Measurements from ENCODE around the gene C22orf23. TPM values are rescaled to one million over a fixed set of nuclear protein-coding genes. Genes with fewer than 3 reads are reported as not detected.

The C22orf23 gene
- total RNA-seq (not detected in 2 replicates), polyA plus RNA-seq (not detected in 2 replicates), polyA minus RNA-seq (not detected in 2 replicates)
- not detected for total RNA-seq (2013)

DNA sequence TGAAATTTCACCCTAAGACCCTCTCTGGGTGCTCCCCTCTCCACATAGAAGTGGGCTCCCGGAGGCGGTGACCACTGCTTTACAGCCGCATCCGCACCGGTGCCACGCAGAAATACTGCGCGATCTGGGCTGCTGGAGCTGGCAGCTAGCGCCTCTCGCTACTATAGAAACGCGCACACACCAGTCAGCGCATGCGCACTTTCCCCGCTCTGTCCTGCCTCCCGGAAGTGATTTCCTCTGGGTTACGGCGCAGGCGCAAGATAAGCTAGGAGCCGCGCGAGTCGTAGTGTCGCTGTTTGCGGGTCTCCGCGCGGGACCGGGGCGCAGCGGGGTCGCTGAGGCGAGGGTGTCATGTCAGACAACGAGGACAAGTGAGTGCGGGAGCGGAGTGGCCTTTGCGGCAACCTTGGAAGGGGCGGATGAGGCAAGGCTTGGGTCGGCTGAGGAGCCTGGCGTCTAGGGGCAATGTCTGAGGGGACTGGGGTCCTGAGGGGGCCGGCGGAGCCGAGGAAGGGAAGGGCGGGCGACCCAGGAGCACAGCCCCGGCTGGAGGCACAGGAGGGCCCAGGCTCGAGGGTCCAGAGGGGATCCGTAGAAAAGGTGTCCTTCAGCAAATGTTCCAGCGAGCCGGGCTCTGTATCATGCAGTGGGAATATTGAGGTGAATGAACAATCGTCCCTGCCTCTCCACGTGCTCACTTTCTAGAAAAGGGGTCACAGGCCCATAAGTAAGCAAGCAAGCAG is at the start of gene C22orf23, which contains the start of gene POLR2F:
C22orf23 (minus strand) TSS at position 165 of the 743 bp plus-strand sequence. CDS start 452 bp downstream, outside the sequence.
POLR2F (plus strand) TSS at position 263 of the 743 bp plus-strand sequence; CDS start at position 352, 89 bp downstream.
- peak; percentile 97 for DNase-seq
- no peaks in the 10 kb centered on the region for H3K9me3 Mint-ChIP-seq (ENCODE audit: insufficient read depth)
- Histone ChIP-seq H4K20me1 (ENCODE audit: control insufficient read depth, insufficient read depth, low read length, poor library complexity, severe bottlenecking) (no peaks in the 10 kb centered on the region), H3K4me3 (ENCODE audit: control extremely low read depth in 1 of 5, extremely low read depth in 1 of 5, insufficient read depth in 1 of 5, low read depth in 2 of 5, low read length in 4 of 5) (peak within 1 kb of the TSS; percentile 64 to 99 (median 88)), H2AFZ (ENCODE audit: insufficient read depth, low read depth, low read length, poor library complexity, severe bottlenecking) (peak within 1 kb of the TSS; percentile 84), H3K36me3 (replicated peaks in 1 of 2; ENCODE audit: control extremely low read depth in 1 of 2, control insufficient read depth in 1 of 2, extremely low read depth in 1 of 2, insufficient read depth in 2 of 2, low read length in 1 of 2) (peaks cover 5 to 18% of the 10 kb centered on the region in 2 experiments), H3K79me2 (ENCODE audit: control insufficient read depth, insufficient read depth, low read length) (peaks cover 21% of the 10 kb centered on the region), H3K9ac (ENCODE audit: low read length) (peak within 1 kb of the TSS; percentile 75), H3K27ac (ENCODE audit: low read length in 2 of 2) (peak within 1 kb of the TSS; percentile 24 to 76), H3K27me3 (replicated peaks in 1 of 4; ENCODE audit: control extremely low read depth in 1 of 4, control insufficient read depth in 3 of 4, insufficient read depth in 4 of 4, low read length in 3 of 4) (peaks cover 2 to 14% (median 8%) of the 10 kb centered on the region in 4 experiments), H3K4me2 (replicated peaks; ENCODE audit: low read depth, low read length, poor library complexity, severe bottlenecking) (peak within 1 kb of the TSS; percentile 87), H3K4me1 (ENCODE audit: control insufficient read depth in 2 of 2, insufficient read depth in 2 of 2, low read length in 2 of 2) (peaks cover 17 to 20% of the 10 kb centered on the region in 2 donors), H3K9me3 (ENCODE audit: control extremely low read depth in 1 of 3, control insufficient read depth in 2 of 3, insufficient read depth in 1 of 3, low read length in 2 of 3) (no peaks in the 10 kb centered on the region)
- intact Hi-C loops (cut with micrococcal nuclease) = loop anchor here (1.0 to 5.0 kb wide), 4 partner anchors 19 to 136 kb away; partner anchors contain the start of genes EIF3L and MICALL1
- CTCF ChIA-PET = interaction anchor here (0.7 to 2.1 kb wide), 7 partner anchors 12 to 146 kb away, joined by 3 to 18 read pairs (median 3); partner anchors contain the start of genes GCAT and MICALL1
- H3K4me1 Mint-ChIP-seq = peaks cover 26% of the 10 kb centered on the region
- POLR2A ChIA-PET = interaction anchor here (0.5 to 1.1 kb wide), 6 partner anchors 33 to 742 kb away, joined by 3 to 7 read pairs (median 4); partner anchors contain the start of genes ANKRD54 and MICALL1
- ATAC-seq (ENCODE audit: low read depth) = peak; percentile 94
- under 1% methylated on average over 52 of the region's 52 CpGs for WGBS (ENCODE audit: insufficient coverage)
- H3K4me3 Mint-ChIP-seq = peak within 1 kb of the TSS; percentile 99
- no peak for TF ChIP-seq CTCF (IDR thresholded peaks at IDR 0.05)
- no peak for TF ChIP-seq EZH2 (IDR thresholded peaks at IDR 0.05; ENCODE audit: borderline replicate concordance, insufficient read depth, low read depth, low read length, poor library complexity, severe bottlenecking)
- peaks cover 14% of the 10 kb centered on the region for H3K27me3 Mint-ChIP-seq
- peak within 1 kb of the TSS; percentile 97 for H3K27ac Mint-ChIP-seq

Data from B cell (primary cell).